Measurements from ENCODE around the gene CDK5RAP2. TPM values are rescaled to one million over a fixed set of nuclear protein-coding genes. Genes with fewer than 3 reads are reported as not detected.

Gene CDK5RAP2
- total and polyA plus RNA-seq, 10 donors = 19.5 to 93.7 (median 61.9) TPM

- DNase-seq = no peak
- Histone ChIP-seq H3K27me3 (replicated peaks in 1 of 7) (no peaks in the 10 kb centered on the region), H3K27ac (no peak overlapping the region), H3K9me3 (no peaks in the 10 kb centered on the region), H3K4me1 (no peaks in the 10 kb centered on the region), H3K4me3 (no peak overlapping the region), H3K36me3 (peaks cover 0 to 80% (median 18%) of the 10 kb centered on the region in 6 donors)
- TF ChIP-seq, protein P1, sequence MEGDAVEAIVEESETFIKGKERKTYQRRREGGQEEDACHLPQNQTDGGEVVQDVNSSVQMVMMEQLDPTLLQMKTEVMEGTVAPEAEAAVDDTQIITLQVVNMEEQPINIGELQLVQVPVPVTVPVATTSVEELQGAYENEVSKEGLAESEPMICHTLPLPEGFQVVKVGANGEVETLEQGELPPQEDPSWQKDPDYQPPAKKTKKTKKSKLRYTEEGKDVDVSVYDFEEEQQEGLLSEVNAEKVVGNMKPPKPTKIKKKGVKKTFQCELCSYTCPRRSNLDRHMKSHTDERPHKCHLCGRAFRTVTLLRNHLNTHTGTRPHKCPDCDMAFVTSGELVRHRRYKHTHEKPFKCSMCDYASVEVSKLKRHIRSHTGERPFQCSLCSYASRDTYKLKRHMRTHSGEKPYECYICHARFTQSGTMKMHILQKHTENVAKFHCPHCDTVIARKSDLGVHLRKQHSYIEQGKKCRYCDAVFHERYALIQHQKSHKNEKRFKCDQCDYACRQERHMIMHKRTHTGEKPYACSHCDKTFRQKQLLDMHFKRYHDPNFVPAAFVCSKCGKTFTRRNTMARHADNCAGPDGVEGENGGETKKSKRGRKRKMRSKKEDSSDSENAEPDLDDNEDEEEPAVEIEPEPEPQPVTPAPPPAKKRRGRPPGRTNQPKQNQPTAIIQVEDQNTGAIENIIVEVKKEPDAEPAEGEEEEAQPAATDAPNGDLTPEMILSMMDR (IDR thresholded peaks at IDR 0.05 in 8 of 11, conservative IDR thresholded peaks at IDR 0.05 in 3 of 11) = no peak
- TF ChIP-seq POLR2AphosphoS5 (IDR thresholded peaks at IDR 0.05) (no peak), POLR2A (IDR thresholded peaks at IDR 0.05) (no peak)
- intact Hi-C loops (cut with DNase I; ENCODE audit: low total_unique reads) = no loop called here
- 94 to 98% (median 97%) methylated on average over 1 of the region's 1 CpG for WGBS, 5 donors
Observed at GRCh38 chr9:120611690-120612068, 31.7 kb upstream of the CDK5RAP2 start.

- intact Hi-C loops (cut with DNase I; ENCODE audit: low total_unique reads) = no loop called here
- Histone ChIP-seq H3K4me3 (no peak overlapping the region), H3K27me3 (replicated peaks in 1 of 7) (no peaks in the 10 kb centered on the region), H3K27ac (no peak overlapping the region), H3K9me3 (no peaks in the 10 kb centered on the region), H3K36me3 (peaks cover 0 to 81% (median 20%) of the 10 kb centered on the region in 6 donors), H3K4me1 (no peaks in the 10 kb centered on the region)
- TF ChIP-seq, protein P1 (IDR thresholded peaks at IDR 0.05 in 8 of 11, conservative IDR thresholded peaks at IDR 0.05 in 3 of 11) = peak in 1 of 11 experiments; percentile 17
- TF ChIP-seq POLR2A (IDR thresholded peaks at IDR 0.05) (no peak), POLR2AphosphoS5 (IDR thresholded peaks at IDR 0.05) (no peak)
- DNase-seq = no peak
Observed at GRCh38 chr9:120610975-120611689, 31.2 kb upstream of the CDK5RAP2 start.

- Histone ChIP-seq H3K27me3 (replicated peaks in 1 of 7) (no peaks in the 10 kb centered on the region), H3K27ac (no peak overlapping the region), H3K4me1 (no peaks in the 10 kb centered on the region), H3K36me3 (peaks cover 0 to 81% (median 21%) of the 10 kb centered on the region in 6 donors), H3K9me3 (no peaks in the 10 kb centered on the region), H3K4me3 (no peak overlapping the region)
- intact Hi-C loops (cut with DNase I; ENCODE audit: low total_unique reads) = no loop called here
- DNase-seq = no peak
- 88 to 95% (median 92%) methylated on average over 2 of the region's 2 CpGs for WGBS, 5 donors
- no peak for TF ChIP-seq POLR2A (IDR thresholded peaks at IDR 0.05)
- no peak for TF ChIP-seq POLR2AphosphoS5 (IDR thresholded peaks at IDR 0.05)
- TF ChIP-seq, protein P1 (IDR thresholded peaks at IDR 0.05 in 8 of 11, conservative IDR thresholded peaks at IDR 0.05 in 3 of 11) = no peak
Observed at GRCh38 chr9:120609636-120610035, 29.7 kb upstream of the CDK5RAP2 start.

GRCh38 chr9:120608421-120608820 lies 28.5 kb upstream of the CDK5RAP2 start:
- no peak overlapping the region for H3K4me3 ChIP-seq
- DNase-seq = no peak
- H3K4me1 ChIP-seq = no peaks in the 10 kb centered on the region
- H3K27me3 ChIP-seq (replicated peaks in 1 of 7) = no peaks in the 10 kb centered on the region
- intact Hi-C loops (cut with DNase I; ENCODE audit: low total_unique reads) = no loop called here
- TF ChIP-seq POLR2AphosphoS5 (IDR thresholded peaks at IDR 0.05) = no peak
- TF ChIP-seq POLR2A (IDR thresholded peaks at IDR 0.05) = no peak
- TF ChIP-seq, protein P1 (IDR thresholded peaks at IDR 0.05 in 8 of 11, conservative IDR thresholded peaks at IDR 0.05 in 3 of 11) = no peak
- no peaks in the 10 kb centered on the region for H3K9me3 ChIP-seq
- H3K27ac ChIP-seq = no peak overlapping the region
- H3K36me3 ChIP-seq = peaks cover 0 to 86% (median 24%) of the 10 kb centered on the region in 6 donors

Measured in spleen (tissue), 11 donors.